G401 (cell line): ENCODE measurements around the gene VGLL4. TPM values are rescaled to one million over a fixed set of nuclear protein-coding genes. Genes with fewer than 3 reads are reported as not detected.

Experiments used
- DNase-seq: peaks from one replicate; pipeline ENCODE4 v3.0.0-alpha.2; 2015; ENCODE audit warnings: low spot score
- in situ Hi-C: cut with HindIII; loops from 2 replicates; pipeline ENCODE4 v1.10.0; 2016; ENCODE audit warnings: low sequenced_read_pairs, mixed read lengths
- total RNA-seq: library from RNA; depleted of rRNA; stranded (reverse); fragments of >200 nt; shearing (Covaris generic); gene quantifications from 2 replicates; pipeline ENCODE4 v1.2.3, GENCODE V29; 2014

The VGLL4 gene
- total RNA-seq, 1 experiment from 2014 or later: 84.7 TPM

- in situ Hi-C loops: loop anchor here (5.0 kb wide), 1 partner anchor 33 kb away; no protein-coding TSS in a partner anchor
- no peak for DNase-seq
These were observed 8.6 kb downstream of the VGLL4 start for GRCh38 chr3:11634974-11635612.

GRCh38 chr3:11634081-11634635 is 9.6 kb downstream of the VGLL4 start:
- in situ Hi-C loops: no loop called here

GRCh38 chr3:11632966-11633365 is 10.7 kb downstream of the VGLL4 start:
- in situ Hi-C loops: no loop called here
- DNase-seq: no peak

More at GRCh38 chr3:11634081-11634635, 9.6 kb downstream of the VGLL4 start:
- no peak for DNase-seq

GRCh38 chr3:11632564-11632963 is 11.2 kb downstream of the VGLL4 start:
- in situ Hi-C loops: no loop called here
- no peak for DNase-seq

GRCh38 chr3:11631820-11632219 is 11.9 kb downstream of the VGLL4 start:
- DNase-seq: no peak
- in situ Hi-C loops: no loop called here

GRCh38 chr3:11629716-11630115 is 14.0 kb downstream of the VGLL4 start:
- DNase-seq: no peak
- in situ Hi-C loops: no loop called here

GRCh38 chr3:11627612-11628011 is 16.1 kb downstream of the VGLL4 start:
- in situ Hi-C loops: no loop called here
- no peak for DNase-seq

GRCh38 chr3:11626084-11626463 is 17.6 kb downstream of the VGLL4 start:
- in situ Hi-C loops: no loop called here
- DNase-seq: no peak

GRCh38 chr3:11625376-11626083 is 18.2 kb downstream of the VGLL4 start:
- DNase-seq: no peak
- in situ Hi-C loops: no loop called here

- in situ Hi-C loops: loop anchor here (5.0 kb wide), 1 partner anchor 92 kb away; no protein-coding TSS in a partner anchor
- no peak for DNase-seq
These were observed 18.9 kb downstream of the VGLL4 start for GRCh38 chr3:11624704-11625375.

- in situ Hi-C loops: loop anchor here (5.0 kb wide), 1 partner anchor 93 kb away; no protein-coding TSS in a partner anchor
- DNase-seq: no peak
These were observed 19.6 kb downstream of the VGLL4 start for GRCh38 chr3:11624161-11624560.

- no peak for DNase-seq
- in situ Hi-C loops: loop anchor here (5.0 kb wide), 1 partner anchor 94 kb away; no protein-coding TSS in a partner anchor
These were observed 20.8 kb downstream of the VGLL4 start for GRCh38 chr3:11622586-11623550.

- in situ Hi-C loops: loop anchor here (5.0 kb wide), 1 partner anchor 96 kb away; no protein-coding TSS in a partner anchor
- no peak for DNase-seq
These were observed 22.6 kb downstream of the VGLL4 start for GRCh38 chr3:11621077-11621476.

- no peak for DNase-seq
- in situ Hi-C loops: loop anchor here (5.0 kb wide), 1 partner anchor 97 kb away; no protein-coding TSS in a partner anchor
These were observed 23.6 kb downstream of the VGLL4 start for GRCh38 chr3:11619946-11620652.

- no peak for DNase-seq
- in situ Hi-C loops: no loop called here
These were observed 24.3 kb downstream of the VGLL4 start for GRCh38 chr3:11619461-11619860.

- in situ Hi-C loops: no loop called here
- no peak for DNase-seq
These were observed 24.8 kb downstream of the VGLL4 start for GRCh38 chr3:11618904-11619303.

- DNase-seq: no peak
- in situ Hi-C loops: no loop called here
These were observed 27.2 kb downstream of the VGLL4 start for GRCh38 chr3:11616551-11616950.

GRCh38 chr3:11613851-11614487 is 29.7 kb downstream of the VGLL4 start:
- DNase-seq: no peak
- in situ Hi-C loops: no loop called here
